Kidney tubule cell (primary cell): ENCODE results near the gene EXOC4.

ENCODE experiments used
- DNase-seq: peaks from one replicate; pipeline ENCODE4 v3.0.0-alpha.2; 2018; ENCODE audit warnings: low spot score

Gene EXOC4

DNA sequence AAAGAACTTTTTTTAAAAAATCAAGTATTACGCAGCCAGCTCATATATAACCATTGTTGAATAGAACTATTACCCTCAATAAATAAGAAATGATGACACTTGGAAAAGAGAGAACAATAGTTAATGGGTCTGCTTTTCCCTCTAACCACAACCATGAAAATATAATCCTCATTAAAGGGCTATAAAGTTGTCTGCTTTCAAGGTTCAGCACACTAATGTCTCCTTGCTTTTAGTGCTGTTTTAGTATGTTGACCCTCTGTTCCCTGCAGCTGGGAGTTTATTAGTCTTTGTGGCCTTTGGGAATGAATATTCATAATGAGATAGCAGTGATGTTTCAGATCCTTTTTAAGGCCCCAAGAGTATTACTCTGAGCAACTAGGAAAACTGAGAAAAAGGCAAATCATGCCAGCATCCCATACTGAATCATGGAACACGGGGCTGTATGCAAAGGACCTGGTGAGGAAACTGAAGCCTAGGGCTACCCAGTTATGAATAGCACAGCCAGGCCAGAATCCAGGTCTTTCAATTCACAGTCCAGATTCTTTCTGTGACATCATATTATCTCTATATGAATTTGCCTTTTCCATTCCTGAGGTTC lies 542.3 kb downstream of the EXOC4 start:
- no peak for DNase-seq

GRCh38 chr7:133796782-133797745 lies 544.2 kb downstream of the EXOC4 start:
- DNase-seq = no peak

DNA sequence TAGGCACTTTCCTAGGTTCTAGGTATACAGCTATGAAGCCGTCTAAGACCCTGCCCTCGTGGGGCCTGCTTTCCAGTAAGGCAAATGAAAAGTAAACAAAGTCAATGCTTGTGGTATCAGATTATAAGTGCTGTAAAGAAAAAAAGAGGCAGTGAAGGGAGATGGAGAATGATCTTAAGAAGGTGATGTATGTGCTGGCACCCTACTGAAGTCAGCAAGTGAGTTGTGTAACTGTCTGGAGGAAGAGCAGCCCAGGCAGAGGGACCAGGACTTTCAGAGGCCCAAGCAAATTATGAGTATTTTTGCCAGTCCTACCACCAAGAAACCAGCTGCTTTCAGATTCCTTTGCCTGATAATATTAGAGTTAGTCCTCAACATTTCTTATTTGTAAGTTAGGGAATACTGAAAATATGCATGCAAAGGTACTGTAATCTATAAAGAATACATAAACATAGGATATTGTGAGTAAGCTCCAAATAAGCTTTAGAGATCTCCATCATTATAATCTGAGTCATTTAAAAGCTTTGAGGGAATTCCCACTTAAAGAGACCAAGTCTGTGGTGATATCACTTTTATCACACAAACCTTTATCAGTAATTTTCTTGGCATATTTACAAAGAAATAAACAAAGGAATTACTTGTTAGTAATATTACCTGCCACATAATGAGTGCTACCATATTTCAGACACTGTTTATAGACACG lies 545.1 kb downstream of the EXOC4 start:
- DNase-seq = peak; percentile 9

DNA sequence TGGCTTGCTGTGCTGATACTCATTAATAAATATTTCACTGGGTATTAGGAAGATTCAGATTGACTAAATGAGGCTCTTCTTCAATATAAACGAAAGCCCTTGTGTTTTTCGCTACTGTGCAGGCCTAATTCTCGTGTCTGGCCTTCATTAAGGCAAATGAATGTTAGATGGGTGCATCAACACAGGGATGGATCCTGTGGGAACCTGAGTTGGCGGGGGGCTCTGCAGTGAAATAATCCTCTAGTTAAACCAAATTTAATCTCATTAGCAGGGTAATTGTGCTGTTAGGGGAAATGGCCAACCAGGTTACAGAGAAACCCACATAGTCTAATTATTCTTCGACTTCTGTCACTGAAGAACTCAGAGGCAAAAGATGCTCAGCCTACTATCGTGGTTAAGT lies 548.5 kb downstream of the EXOC4 start:
- DNase-seq = no peak

GRCh38 chr7:133804127-133804526 lies 551.2 kb downstream of the EXOC4 start:
- DNase-seq = no peak

- no peak for DNase-seq
Observed at GRCh38 chr7:133805426-133805825, 552.5 kb downstream of the EXOC4 start.

- DNase-seq = no peak
Observed at GRCh38 chr7:133807624-133808492, 555.0 kb downstream of the EXOC4 start.

DNA sequence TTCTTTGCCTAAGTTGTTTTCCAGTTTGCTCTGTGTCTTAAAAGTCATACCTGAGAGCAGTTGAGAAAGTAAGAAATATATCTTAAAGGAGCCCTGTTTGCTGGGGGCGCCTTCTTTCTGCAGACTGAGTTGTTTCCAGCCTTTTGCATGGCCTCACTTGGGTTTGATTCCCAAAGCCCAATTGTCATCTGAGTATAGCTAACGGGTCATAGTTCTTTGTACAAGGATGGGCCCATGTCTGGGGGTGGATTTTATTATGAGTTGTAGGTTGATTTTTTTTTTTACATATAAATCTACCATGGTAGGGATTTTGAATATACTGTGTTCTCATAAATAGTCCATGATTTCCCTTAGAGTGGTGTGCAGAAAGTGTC lies 555.6 kb downstream of the EXOC4 start:
- no peak for DNase-seq

DNA sequence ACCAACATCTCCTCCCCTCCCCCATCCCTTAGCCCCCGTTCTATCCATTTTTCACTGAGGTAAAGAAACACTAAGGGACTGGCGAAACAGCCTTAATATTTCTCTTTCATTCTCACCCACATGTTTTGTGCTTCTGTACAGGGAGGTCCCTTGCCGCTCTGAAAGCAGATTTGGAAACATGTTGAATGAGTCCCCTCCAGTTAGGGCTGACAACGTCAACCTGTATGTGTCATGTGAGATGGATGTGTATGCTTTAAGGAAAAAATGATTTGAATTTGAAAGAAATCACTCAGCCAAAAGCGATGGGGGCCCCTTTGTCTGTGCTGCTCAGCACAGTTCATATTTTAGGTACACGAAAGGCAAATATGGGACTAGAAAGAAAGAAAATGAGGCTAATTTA lies 560.0 kb downstream of the EXOC4 start:
- DNase-seq = no peak

- DNase-seq = peak; percentile 54
Observed at GRCh38 chr7:133815611-133816210, 562.8 kb downstream of the EXOC4 start.

- DNase-seq = no peak
Observed at GRCh38 chr7:133819695-133820094, 566.8 kb downstream of the EXOC4 start.

DNA sequence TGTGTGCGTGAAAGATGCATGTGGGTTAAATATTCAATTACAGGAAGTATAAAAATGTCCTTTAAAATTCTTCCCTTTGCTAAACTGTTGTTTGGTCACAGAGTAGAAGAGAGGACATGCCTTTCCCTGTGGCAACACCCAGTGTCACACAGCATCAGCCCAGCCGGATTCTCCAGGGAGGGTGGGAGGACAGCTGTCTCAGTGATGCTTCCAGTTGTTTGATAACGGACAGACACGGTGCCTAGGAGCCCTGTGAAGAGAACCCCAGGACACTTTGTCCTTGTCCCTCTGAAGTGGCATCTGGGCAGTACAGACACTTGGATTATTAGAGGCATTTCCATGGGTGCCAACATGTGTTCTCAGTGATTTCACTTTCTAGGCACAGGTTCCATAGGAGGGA lies 567.7 kb downstream of the EXOC4 start:
- no peak for DNase-seq

- DNase-seq = no peak
Observed at GRCh38 chr7:133821171-133821570, 568.3 kb downstream of the EXOC4 start.

- DNase-seq = peak; percentile 36
Observed at GRCh38 chr7:133822001-133822641, 569.2 kb downstream of the EXOC4 start.

DNA sequence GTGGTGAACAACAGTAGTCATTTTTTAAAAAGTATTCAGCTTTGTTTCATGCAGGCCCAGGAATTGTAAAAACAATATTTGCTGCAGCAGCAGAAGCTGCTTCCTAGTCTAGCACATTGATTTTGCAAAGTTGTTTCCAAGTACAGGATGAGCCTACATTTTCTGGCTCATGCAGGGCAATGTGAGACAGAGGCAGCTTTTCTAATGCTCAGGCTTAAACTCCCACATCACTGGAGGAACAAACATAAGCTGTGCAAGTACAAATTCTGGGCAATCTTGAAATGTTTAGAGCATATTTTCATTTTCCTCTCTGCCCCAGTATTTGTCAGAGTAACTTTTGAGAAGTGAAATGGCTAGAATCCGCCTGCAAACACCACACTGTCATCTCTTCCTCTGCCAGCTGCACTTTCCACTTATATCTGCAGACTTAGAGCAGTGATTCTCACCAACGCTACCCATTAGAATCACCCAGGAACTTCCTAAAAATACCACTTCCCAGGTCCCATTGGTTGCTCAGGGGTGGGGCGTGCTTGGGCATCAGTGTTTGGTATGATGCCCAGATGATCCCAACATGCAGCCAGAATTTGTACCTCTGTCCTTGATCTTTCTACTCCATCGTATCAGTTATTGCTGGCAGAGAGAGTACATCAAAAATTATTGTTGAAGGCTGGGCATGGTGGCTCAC lies 570.1 kb downstream of the EXOC4 start:
- no peak for DNase-seq

GRCh38 chr7:133824132-133824531 lies 571.3 kb downstream of the EXOC4 start:
- no peak for DNase-seq

DNA sequence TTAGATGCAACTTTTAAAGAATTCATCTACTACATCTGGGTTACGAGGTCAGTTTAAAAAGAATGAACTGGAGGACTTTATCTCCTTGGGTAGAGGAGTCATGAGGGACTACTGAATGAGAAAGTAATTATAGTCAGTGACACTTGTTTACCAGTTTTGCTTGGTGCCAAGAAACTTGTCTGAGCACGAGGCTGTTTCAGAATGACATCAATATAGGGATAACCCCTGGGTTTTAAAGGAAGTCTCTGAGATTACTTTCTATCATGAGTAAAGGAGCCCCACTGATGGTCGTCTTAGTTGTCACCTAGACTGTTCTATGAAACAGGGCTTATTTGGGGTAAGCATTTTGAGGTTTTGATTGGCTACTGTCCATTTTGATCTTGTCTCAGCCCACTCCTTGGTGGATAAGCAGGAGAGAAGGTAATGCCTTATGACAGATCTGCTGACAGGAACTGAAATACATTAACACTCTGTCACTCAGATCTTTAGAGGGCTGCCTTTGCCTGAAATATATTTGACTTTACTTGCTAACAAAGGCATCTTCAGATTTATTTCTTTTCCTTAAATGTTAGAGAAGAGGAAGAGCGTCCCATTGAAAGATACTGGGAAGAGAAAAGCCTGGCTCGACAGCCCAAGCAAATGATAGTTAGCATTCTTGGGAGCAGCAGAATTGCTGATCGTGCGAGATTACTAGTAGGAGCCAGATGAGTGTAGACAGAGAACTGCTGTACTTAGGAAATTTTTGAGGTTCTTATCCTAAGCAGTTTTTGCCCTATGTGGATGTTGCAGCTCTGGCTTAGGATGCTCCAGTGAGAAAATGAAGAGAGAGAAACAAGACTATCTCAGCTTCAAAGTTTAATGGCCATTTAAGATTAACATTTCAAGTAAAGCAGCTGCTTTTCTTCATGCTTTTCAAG lies 575.1 kb downstream of the EXOC4 start:
- DNase-seq = peak; percentile 42

DNA sequence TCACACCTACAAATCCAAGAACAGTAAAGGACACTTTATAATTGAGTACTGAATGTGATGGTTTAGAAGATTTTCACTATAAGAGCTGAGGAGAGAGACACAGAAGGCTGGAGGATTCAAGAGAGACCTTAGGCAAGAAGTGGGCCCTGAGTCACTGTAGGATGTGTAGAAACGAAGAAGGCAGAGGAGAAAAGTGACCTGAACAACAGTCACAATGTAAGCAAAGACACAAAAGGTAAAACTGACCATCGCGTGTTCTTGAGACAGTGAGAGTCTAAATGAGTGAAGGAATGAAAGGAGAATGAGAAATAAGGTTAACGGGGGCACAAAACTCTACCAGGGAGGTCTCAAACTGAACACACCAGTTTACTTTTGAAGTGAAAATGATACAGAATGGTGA lies 576.0 kb downstream of the EXOC4 start:
- DNase-seq = peak; percentile 54

DNA sequence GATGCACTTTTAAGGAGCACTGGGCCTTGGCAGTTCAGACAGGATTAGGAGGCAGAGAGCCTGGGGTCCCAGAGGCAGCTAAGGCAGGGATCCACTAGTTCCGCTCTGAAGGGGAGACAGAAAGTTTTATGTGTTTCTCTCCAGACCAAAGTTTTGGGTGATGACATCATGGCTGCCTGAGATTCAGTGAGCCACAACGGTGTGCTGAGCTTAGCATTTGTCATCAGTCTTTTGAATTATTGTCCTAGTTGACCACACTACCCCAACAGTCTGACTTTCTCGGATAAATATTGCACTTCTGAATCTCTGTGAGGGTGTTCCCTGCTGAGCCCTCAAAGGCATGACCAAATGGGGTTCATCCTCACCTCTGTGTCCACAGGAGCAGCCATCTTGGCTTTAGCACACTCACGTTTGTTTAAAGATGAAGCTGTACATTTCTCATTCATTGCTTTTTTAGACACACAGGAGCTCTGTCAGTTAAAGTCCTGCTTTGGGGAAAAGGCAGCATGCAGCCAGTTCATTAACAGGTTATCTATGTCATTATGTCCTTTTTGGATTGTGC lies 576.5 kb downstream of the EXOC4 start:
- peak; percentile 94 for DNase-seq
